ENCODE data around the gene EFEMP1. TPM values are rescaled to one million over a fixed set of nuclear protein-coding genes. Genes with fewer than 3 reads are reported as not detected.

The EFEMP1 gene
- polyA plus RNA-seq, 3 donors: not detected

DNA sequence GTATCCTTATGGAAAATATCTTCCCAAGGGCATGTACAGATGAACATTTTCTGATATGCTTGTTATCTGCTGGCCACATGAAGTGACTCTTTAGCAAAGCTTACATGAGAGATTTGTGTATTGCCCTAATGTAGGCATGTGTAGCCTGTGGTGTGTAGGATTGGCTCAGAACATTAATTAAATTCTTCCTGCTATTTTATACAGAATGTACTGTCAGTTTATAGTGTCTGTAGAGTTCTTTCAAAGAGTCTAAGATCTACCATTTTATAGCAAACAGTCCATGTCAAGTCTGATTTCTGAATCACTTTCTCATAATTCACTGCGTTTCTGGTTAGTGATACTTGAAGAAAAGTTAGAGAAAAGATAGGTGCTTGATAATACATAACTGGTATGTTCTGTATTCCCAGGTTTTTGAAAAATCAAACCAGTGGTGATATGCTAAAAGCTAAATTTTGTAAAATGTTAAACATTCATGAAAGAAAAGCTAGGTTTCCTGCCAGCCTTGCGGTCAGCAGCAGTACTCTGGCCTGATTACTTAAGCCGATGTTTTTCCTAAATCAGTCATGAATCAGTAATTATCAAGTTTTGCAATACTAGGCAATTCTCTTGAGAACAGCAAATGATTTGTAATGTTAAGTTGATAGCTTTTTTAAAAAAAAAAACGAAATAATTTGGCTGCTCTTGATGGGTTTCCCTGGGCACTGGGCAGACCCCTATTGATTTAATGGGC, 30.9 kb upstream of the EFEMP1 start:
- Histone ChIP-seq H2AFZ (ENCODE audit: insufficient read depth, low read depth, low read length, poor library complexity, severe bottlenecking) (no peak overlapping the region), H3K27ac (ENCODE audit: low read depth in 1 of 2, low read length in 2 of 2) (no peak overlapping the region), H3K4me1 (ENCODE audit: control insufficient read depth in 1 of 2, insufficient read depth in 2 of 2, low read length in 2 of 2) (no peaks in the 10 kb centered on the region), H3K79me2 (ENCODE audit: insufficient read depth, low read length) (no peaks in the 10 kb centered on the region), H3K9me3 (replicated peaks in 1 of 2; ENCODE audit: control insufficient read depth in 1 of 2, insufficient read depth in 1 of 2, low read length in 2 of 2) (no peaks in the 10 kb centered on the region), H3K9ac (ENCODE audit: insufficient read depth, low read length, poor library complexity, severe bottlenecking) (no peak overlapping the region), H3K27me3 (ENCODE audit: control insufficient read depth in 2 of 2, insufficient read depth in 2 of 2, low read length in 2 of 2) (no peaks in the 10 kb centered on the region), H3K4me3 (replicated peaks in 1 of 3; ENCODE audit: low read depth in 2 of 3, low read length in 3 of 3) (no peak overlapping the region), H4K20me1 (ENCODE audit: insufficient read depth, low read length) (no peaks in the 10 kb centered on the region), H3K36me3 (replicated peaks in 1 of 2; ENCODE audit: control insufficient read depth in 1 of 2, insufficient read depth in 2 of 2, low read length in 2 of 2) (no peaks in the 10 kb centered on the region), H3K4me2 (replicated peaks; ENCODE audit: extremely low read depth, low read length, poor library complexity, severe bottlenecking) (no peak overlapping the region)
- Mint-ChIP-seq H3K27me3 (ENCODE audit: low read depth in 3 of 3) (peaks cover 2 to 7% (median 2%) of the 10 kb centered on the region in 3 donors), H3K27ac (no peak overlapping the region), H3K9me3 (peaks cover 0 to 2% (median 0%) of the 10 kb centered on the region in 7 donors), H3K36me3 (no peaks in the 10 kb centered on the region), H3K4me1 (no peaks in the 10 kb centered on the region), H3K4me3 (no peak overlapping the region)
- TF ChIP-seq, protein P1, sequence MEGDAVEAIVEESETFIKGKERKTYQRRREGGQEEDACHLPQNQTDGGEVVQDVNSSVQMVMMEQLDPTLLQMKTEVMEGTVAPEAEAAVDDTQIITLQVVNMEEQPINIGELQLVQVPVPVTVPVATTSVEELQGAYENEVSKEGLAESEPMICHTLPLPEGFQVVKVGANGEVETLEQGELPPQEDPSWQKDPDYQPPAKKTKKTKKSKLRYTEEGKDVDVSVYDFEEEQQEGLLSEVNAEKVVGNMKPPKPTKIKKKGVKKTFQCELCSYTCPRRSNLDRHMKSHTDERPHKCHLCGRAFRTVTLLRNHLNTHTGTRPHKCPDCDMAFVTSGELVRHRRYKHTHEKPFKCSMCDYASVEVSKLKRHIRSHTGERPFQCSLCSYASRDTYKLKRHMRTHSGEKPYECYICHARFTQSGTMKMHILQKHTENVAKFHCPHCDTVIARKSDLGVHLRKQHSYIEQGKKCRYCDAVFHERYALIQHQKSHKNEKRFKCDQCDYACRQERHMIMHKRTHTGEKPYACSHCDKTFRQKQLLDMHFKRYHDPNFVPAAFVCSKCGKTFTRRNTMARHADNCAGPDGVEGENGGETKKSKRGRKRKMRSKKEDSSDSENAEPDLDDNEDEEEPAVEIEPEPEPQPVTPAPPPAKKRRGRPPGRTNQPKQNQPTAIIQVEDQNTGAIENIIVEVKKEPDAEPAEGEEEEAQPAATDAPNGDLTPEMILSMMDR (IDR thresholded peaks at IDR 0.05): no peak
- intact Hi-C loops (cut with micrococcal nuclease): no loop called here
- WGBS (ENCODE audit: insufficient coverage): 83% methylated on average over 1 of the region's 4 CpGs
- DNase-seq: no peak

DNA sequence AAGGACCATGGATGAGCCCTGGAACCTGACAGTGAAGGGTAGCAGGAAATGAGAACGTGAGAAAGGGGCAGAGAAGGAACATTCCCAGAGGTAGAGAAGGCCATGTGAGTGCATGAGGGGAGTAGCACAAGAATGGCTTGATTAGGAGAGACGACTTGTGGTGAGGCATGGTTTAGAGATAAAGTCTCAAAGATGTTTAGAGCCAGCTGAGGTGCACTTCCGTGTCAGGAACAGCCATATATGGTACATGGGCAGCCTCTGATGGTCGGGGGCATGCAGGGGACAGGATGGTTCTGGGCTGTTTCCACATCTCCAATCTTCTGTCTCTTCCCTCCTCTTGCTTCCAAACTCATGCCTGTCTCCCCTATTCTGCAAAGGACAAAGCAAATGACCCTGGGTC, 28.8 kb upstream of the EFEMP1 start:
- 91% methylated on average over 3 of the region's 4 CpGs for WGBS (ENCODE audit: insufficient coverage)
- Mint-ChIP-seq H3K27ac (no peak overlapping the region), H3K4me3 (no peak overlapping the region), H3K4me1 (no peaks in the 10 kb centered on the region), H3K27me3 (ENCODE audit: low read depth in 3 of 3) (peaks cover 0 to 2% (median 2%) of the 10 kb centered on the region in 3 donors), H3K36me3 (no peaks in the 10 kb centered on the region), H3K9me3 (peaks cover 0 to 2% (median 0%) of the 10 kb centered on the region in 7 donors)
- no peak overlapping the region for H3K27ac ChIP-seq (ENCODE audit: low read depth in 1 of 2, low read length in 2 of 2)
- no peaks in the 10 kb centered on the region for H3K4me1 ChIP-seq (ENCODE audit: control insufficient read depth in 1 of 2, insufficient read depth in 2 of 2, low read length in 2 of 2)
- no peak overlapping the region for H3K9ac ChIP-seq (ENCODE audit: insufficient read depth, low read length, poor library complexity, severe bottlenecking)
- H3K27me3 ChIP-seq (ENCODE audit: control insufficient read depth in 2 of 2, insufficient read depth in 2 of 2, low read length in 2 of 2): no peaks in the 10 kb centered on the region
- no peaks in the 10 kb centered on the region for H3K79me2 ChIP-seq (ENCODE audit: insufficient read depth, low read length)
- H3K9me3 ChIP-seq (replicated peaks in 1 of 2; ENCODE audit: control insufficient read depth in 1 of 2, insufficient read depth in 1 of 2, low read length in 2 of 2): no peaks in the 10 kb centered on the region
- no peak overlapping the region for H3K4me3 ChIP-seq (replicated peaks in 1 of 3; ENCODE audit: low read depth in 2 of 3, low read length in 3 of 3)
- no peak for DNase-seq
- no peak overlapping the region for H3K4me2 ChIP-seq (replicated peaks; ENCODE audit: extremely low read depth, low read length, poor library complexity, severe bottlenecking)
- TF ChIP-seq, protein P1 (IDR thresholded peaks at IDR 0.05): no peak
- H3K36me3 ChIP-seq (replicated peaks in 1 of 2; ENCODE audit: control insufficient read depth in 1 of 2, insufficient read depth in 2 of 2, low read length in 2 of 2): no peaks in the 10 kb centered on the region
- intact Hi-C loops (cut with micrococcal nuclease): no loop called here
- H4K20me1 ChIP-seq (ENCODE audit: insufficient read depth, low read length): no peaks in the 10 kb centered on the region
- no peak overlapping the region for H2AFZ ChIP-seq (ENCODE audit: insufficient read depth, low read depth, low read length, poor library complexity, severe bottlenecking)

All from CD14-positive monocyte (primary cell).